Measurements from ENCODE around the gene DRGX. TPM values are rescaled to one million over a fixed set of nuclear protein-coding genes. Genes with fewer than 3 reads are reported as not detected.

The DRGX gene
- total RNA-seq, 1 donor from 2014 or later, result not detected

- Mint-ChIP-seq H3K27ac (ENCODE audit: unreplicated experiment) (no peak overlapping the region), H3K27me3 (ENCODE audit: unreplicated experiment) (peaks cover under 1% of the 10 kb centered on the region), H3K9me3 (ENCODE audit: unreplicated experiment) (peaks cover 9% of the 10 kb centered on the region), H3K4me1 (ENCODE audit: unreplicated experiment) (peaks cover 5% of the 10 kb centered on the region), H3K4me3 (ENCODE audit: unreplicated experiment) (no peak overlapping the region), H3K36me3 (ENCODE audit: unreplicated experiment) (no peaks in the 10 kb centered on the region)
- peak; percentile 65 for DNase-seq (ENCODE audit: extremely low spot score, unreplicated experiment)
- TF ChIP-seq CTCF (IDR thresholded peaks at IDR 0.05), result no peak
Measured at GRCh38 chr10:49352323-49352722, 43.6 kb downstream of the DRGX start.

- peak; percentile 46 for DNase-seq (ENCODE audit: extremely low spot score, unreplicated experiment)
- H3K4me1 Mint-ChIP-seq (ENCODE audit: unreplicated experiment), result peaks cover 5% of the 10 kb centered on the region
- peaks cover 3% of the 10 kb centered on the region for H3K27me3 Mint-ChIP-seq (ENCODE audit: unreplicated experiment)
- TF ChIP-seq CTCF (IDR thresholded peaks at IDR 0.05), result no peak
- no peak overlapping the region for H3K4me3 Mint-ChIP-seq (ENCODE audit: unreplicated experiment)
- H3K36me3 Mint-ChIP-seq (ENCODE audit: unreplicated experiment), result no peaks in the 10 kb centered on the region
- H3K9me3 Mint-ChIP-seq (ENCODE audit: unreplicated experiment), result peaks cover 9% of the 10 kb centered on the region
- H3K27ac Mint-ChIP-seq (ENCODE audit: unreplicated experiment), result no peak overlapping the region
Measured at GRCh38 chr10:49351669-49352068, 44.2 kb downstream of the DRGX start.

- Mint-ChIP-seq H3K36me3 (ENCODE audit: unreplicated experiment) (no peaks in the 10 kb centered on the region), H3K27me3 (ENCODE audit: unreplicated experiment) (peaks cover 4% of the 10 kb centered on the region), H3K4me1 (ENCODE audit: unreplicated experiment) (peaks cover 5% of the 10 kb centered on the region), H3K4me3 (ENCODE audit: unreplicated experiment) (no peak overlapping the region), H3K9me3 (ENCODE audit: unreplicated experiment) (peaks cover 9% of the 10 kb centered on the region), H3K27ac (ENCODE audit: unreplicated experiment) (no peak overlapping the region)
- DNase-seq (ENCODE audit: extremely low spot score, unreplicated experiment), result peak; percentile 59
- TF ChIP-seq CTCF (IDR thresholded peaks at IDR 0.05), result no peak
Measured at GRCh38 chr10:49350846-49351532, 44.9 kb downstream of the DRGX start.

- Mint-ChIP-seq H3K9me3 (ENCODE audit: unreplicated experiment) (peaks cover 9% of the 10 kb centered on the region), H3K27ac (ENCODE audit: unreplicated experiment) (no peak overlapping the region), H3K36me3 (ENCODE audit: unreplicated experiment) (no peaks in the 10 kb centered on the region), H3K4me1 (ENCODE audit: unreplicated experiment) (peaks cover 5% of the 10 kb centered on the region), H3K27me3 (ENCODE audit: unreplicated experiment) (peaks cover 12% of the 10 kb centered on the region), H3K4me3 (ENCODE audit: unreplicated experiment) (no peak overlapping the region)
- peak; percentile 44 for DNase-seq (ENCODE audit: extremely low spot score, unreplicated experiment)
- TF ChIP-seq CTCF (IDR thresholded peaks at IDR 0.05), result no peak
Measured at GRCh38 chr10:49350138-49350537, 45.8 kb downstream of the DRGX start.

GRCh38 chr10:49349390-49349789, 46.5 kb downstream of the DRGX start:
- TF ChIP-seq CTCF (IDR thresholded peaks at IDR 0.05), result no peak
- H3K4me1 Mint-ChIP-seq (ENCODE audit: unreplicated experiment), result peaks cover 5% of the 10 kb centered on the region
- peaks cover 9% of the 10 kb centered on the region for H3K9me3 Mint-ChIP-seq (ENCODE audit: unreplicated experiment)
- no peak overlapping the region for H3K4me3 Mint-ChIP-seq (ENCODE audit: unreplicated experiment)
- peak; percentile 34 for DNase-seq (ENCODE audit: extremely low spot score, unreplicated experiment)
- no peak overlapping the region for H3K27ac Mint-ChIP-seq (ENCODE audit: unreplicated experiment)
- no peaks in the 10 kb centered on the region for H3K36me3 Mint-ChIP-seq (ENCODE audit: unreplicated experiment)
- H3K27me3 Mint-ChIP-seq (ENCODE audit: unreplicated experiment), result peaks cover 20% of the 10 kb centered on the region
